Measurements from ENCODE around the gene CSDE1.

The CSDE1 gene

GRCh38 chr1:114712977-114713376 is 44.8 kb downstream of the CSDE1 start:
- Histone ChIP-seq H3K4me3 (ENCODE audit: insufficient read depth, low read length, poor library complexity, severe bottlenecking) (no peak overlapping the region), H3K27me3 (ENCODE audit: low read length) (no peaks in the 10 kb centered on the region), H3K9ac (ENCODE audit: low read length) (no peak overlapping the region), H3K4me2 (ENCODE audit: low read depth, low read length, poor library complexity, severe bottlenecking) (no peak overlapping the region), H3K9me3 (ENCODE audit: insufficient read depth, low read length) (no peaks in the 10 kb centered on the region), H3K79me2 (ENCODE audit: insufficient read depth, low read length) (peaks cover 35% of the 10 kb centered on the region), H3K36me3 (ENCODE audit: low read length) (peaks cover 35% of the 10 kb centered on the region), H2AFZ (ENCODE audit: low read depth, low read length, severe bottlenecking) (no peak overlapping the region), H3K27ac (ENCODE audit: low read depth, low read length) (no peak overlapping the region), H3K9me2 (replicated peaks; ENCODE audit: insufficient read depth, low read length) (no peaks in the 10 kb centered on the region), H4K20me1 (ENCODE audit: low read depth, low read length) (no peaks in the 10 kb centered on the region), H3F3A (ENCODE audit: insufficient read depth) (peaks cover 12% of the 10 kb centered on the region)
- TF ChIP-seq EZH2phosphoT487 (conservative IDR thresholded peaks at IDR 0.05; ENCODE audit: low read length) (no peak), CTCF (IDR thresholded peaks at IDR 0.05; ENCODE audit: insufficient read depth, low read length, poor library complexity, severe bottlenecking) (no peak)

- H3F3A ChIP-seq (ENCODE audit: insufficient read depth), result no peaks in the 10 kb centered on the region
- H2AFZ ChIP-seq (ENCODE audit: low read depth, low read length, severe bottlenecking), result no peak overlapping the region
- TF ChIP-seq EZH2phosphoT487 (conservative IDR thresholded peaks at IDR 0.05; ENCODE audit: low read length) (no peak), CTCF (IDR thresholded peaks at IDR 0.05; ENCODE audit: insufficient read depth, low read length, poor library complexity, severe bottlenecking) (no peak)
- no peak overlapping the region for H3K4me3 ChIP-seq (ENCODE audit: insufficient read depth, low read length, poor library complexity, severe bottlenecking)
- no peaks in the 10 kb centered on the region for H3K9me2 ChIP-seq (replicated peaks; ENCODE audit: insufficient read depth, low read length)
- no peak overlapping the region for H3K27ac ChIP-seq (ENCODE audit: low read depth, low read length)
- no peaks in the 10 kb centered on the region for H3K9me3 ChIP-seq (ENCODE audit: insufficient read depth, low read length)
- no peaks in the 10 kb centered on the region for H4K20me1 ChIP-seq (ENCODE audit: low read depth, low read length)
- H3K4me2 ChIP-seq (ENCODE audit: low read depth, low read length, poor library complexity, severe bottlenecking), result no peak overlapping the region
- H3K27me3 ChIP-seq (ENCODE audit: low read length), result no peaks in the 10 kb centered on the region
- no peak overlapping the region for H3K9ac ChIP-seq (ENCODE audit: low read length)
- H3K79me2 ChIP-seq (ENCODE audit: insufficient read depth, low read length), result peaks cover 23% of the 10 kb centered on the region
- peaks cover 47% of the 10 kb centered on the region for H3K36me3 ChIP-seq (ENCODE audit: low read length)
These were observed 47.4 kb downstream of the CSDE1 start for GRCh38 chr1:114710360-114710759.

- no peak for TF ChIP-seq EZH2phosphoT487 (conservative IDR thresholded peaks at IDR 0.05; ENCODE audit: low read length)
- Histone ChIP-seq H4K20me1 (ENCODE audit: low read depth, low read length) (no peaks in the 10 kb centered on the region), H3K27me3 (ENCODE audit: low read length) (no peaks in the 10 kb centered on the region), H3K4me3 (ENCODE audit: insufficient read depth, low read length, poor library complexity, severe bottlenecking) (no peak overlapping the region), H3K9ac (ENCODE audit: low read length) (no peak overlapping the region), H3K4me2 (ENCODE audit: low read depth, low read length, poor library complexity, severe bottlenecking) (no peak overlapping the region), H3K79me2 (ENCODE audit: insufficient read depth, low read length) (peaks cover 4% of the 10 kb centered on the region; the same call in 1 of the 2 replicates), H3K27ac (ENCODE audit: low read depth, low read length) (no peak overlapping the region), H3K36me3 (ENCODE audit: low read length) (peaks cover 37% of the 10 kb centered on the region), H3K9me3 (ENCODE audit: insufficient read depth, low read length) (no peaks in the 10 kb centered on the region), H3K9me2 (replicated peaks; ENCODE audit: insufficient read depth, low read length) (no peaks in the 10 kb centered on the region), H3F3A (ENCODE audit: insufficient read depth) (no peaks in the 10 kb centered on the region; the same call in 1 of the 2 replicates), H2AFZ (ENCODE audit: low read depth, low read length, severe bottlenecking) (no peak overlapping the region)
These were observed 50.2 kb downstream of the CSDE1 start for GRCh38 chr1:114707604-114708003.

- Histone ChIP-seq H3K27me3 (ENCODE audit: low read length) (no peaks in the 10 kb centered on the region), H3K36me3 (ENCODE audit: low read length) (peaks cover 29% of the 10 kb centered on the region), H3F3A (ENCODE audit: insufficient read depth) (no peaks in the 10 kb centered on the region; the same call in 1 of the 2 replicates), H3K9me2 (replicated peaks; ENCODE audit: insufficient read depth, low read length) (no peaks in the 10 kb centered on the region), H3K4me3 (ENCODE audit: insufficient read depth, low read length, poor library complexity, severe bottlenecking) (no peak overlapping the region), H2AFZ (ENCODE audit: low read depth, low read length, severe bottlenecking) (no peak overlapping the region), H3K4me2 (ENCODE audit: low read depth, low read length, poor library complexity, severe bottlenecking) (no peak overlapping the region), H3K9me3 (ENCODE audit: insufficient read depth, low read length) (no peaks in the 10 kb centered on the region), H3K9ac (ENCODE audit: low read length) (no peak overlapping the region), H3K27ac (ENCODE audit: low read depth, low read length) (no peak overlapping the region), H3K79me2 (ENCODE audit: insufficient read depth, low read length) (no peaks in the 10 kb centered on the region), H4K20me1 (ENCODE audit: low read depth, low read length) (no peaks in the 10 kb centered on the region)
- TF ChIP-seq EZH2phosphoT487 (conservative IDR thresholded peaks at IDR 0.05; ENCODE audit: low read length) (no peak), CTCF (IDR thresholded peaks at IDR 0.05; ENCODE audit: insufficient read depth, low read length, poor library complexity, severe bottlenecking) (no peak)
These were observed 54.5 kb downstream of the CSDE1 start for GRCh38 chr1:114703242-114703641.

Data from SU-DHL-6 (cell line).